Activated CD4-positive, alpha-beta T cell treated with anti-CD3 and anti-CD28 coated beads, Interleukin-2, amount 10 ng/mL, durations not matched to agents 7 days and 5 days (primary cell): ENCODE measurements around the gene COG7. TPM values are rescaled to one million over a fixed set of nuclear protein-coding genes. Genes with fewer than 3 reads are reported as not detected.
"Not testable (repeated sequence)": the region's sequence is repeated elsewhere in the genome, so short reads cannot be mapped to it uniquely, and the experiment has no call there.

ENCODE experiments used
- CTCF ChIA-PET: fragments of 350-600 bp; sonication (Branson Sonifier 250); formaldehyde crosslinking; loops from one replicate; lab custom pipeline; 2021; ENCODE audit warnings: antibody characterized with exemption; lab: Charles Lee
- POLR2A ChIA-PET: fragments of 350-600 bp; sonication (Branson Sonifier 250); formaldehyde crosslinking; loops from one replicate; lab custom pipeline; 2021; ENCODE audit warnings: antibody characterized with exemption; lab: Charles Lee
- DNase-seq: peaks from one replicate; pipeline ENCODE4 v3.0.0-alpha.2; 2020
- H3K27ac Mint-ChIP-seq: one replicate; pipeline ENCODE4 v1.8.0; 2021; ENCODE audit warnings: mild to moderate bottlenecking, moderate library complexity, mixed read lengths
- H3K27me3 Mint-ChIP-seq: one replicate; pipeline ENCODE4 v1.8.0; 2021; ENCODE audit warnings: mixed read lengths
- H3K36me3 Mint-ChIP-seq: one replicate; pipeline ENCODE4 v1.8.0; 2021; ENCODE audit warnings: low read depth, mixed read lengths
- H3K4me1 Mint-ChIP-seq: one replicate; pipeline ENCODE4 v1.8.0; 2021; ENCODE audit warnings: mixed read lengths
- H3K4me3 Mint-ChIP-seq: one replicate; pipeline ENCODE4 v1.8.0; 2021; ENCODE audit warnings: mild to moderate bottlenecking, moderate library complexity, mixed read lengths
- H3K9me3 Mint-ChIP-seq: one replicate; pipeline ENCODE4 v1.8.0; 2021; ENCODE audit warnings: mixed read lengths
- total RNA-seq, 2 experiments: library from RNA; stranded (reverse); gene quantifications; one replicate each; pipeline ENCODE4 v1.2.3, GENCODE V29; 2021

The COG7 gene
- total RNA-seq, 2 experiments from 2014 or later: 17.9 to 20.2 TPM

DNA sequence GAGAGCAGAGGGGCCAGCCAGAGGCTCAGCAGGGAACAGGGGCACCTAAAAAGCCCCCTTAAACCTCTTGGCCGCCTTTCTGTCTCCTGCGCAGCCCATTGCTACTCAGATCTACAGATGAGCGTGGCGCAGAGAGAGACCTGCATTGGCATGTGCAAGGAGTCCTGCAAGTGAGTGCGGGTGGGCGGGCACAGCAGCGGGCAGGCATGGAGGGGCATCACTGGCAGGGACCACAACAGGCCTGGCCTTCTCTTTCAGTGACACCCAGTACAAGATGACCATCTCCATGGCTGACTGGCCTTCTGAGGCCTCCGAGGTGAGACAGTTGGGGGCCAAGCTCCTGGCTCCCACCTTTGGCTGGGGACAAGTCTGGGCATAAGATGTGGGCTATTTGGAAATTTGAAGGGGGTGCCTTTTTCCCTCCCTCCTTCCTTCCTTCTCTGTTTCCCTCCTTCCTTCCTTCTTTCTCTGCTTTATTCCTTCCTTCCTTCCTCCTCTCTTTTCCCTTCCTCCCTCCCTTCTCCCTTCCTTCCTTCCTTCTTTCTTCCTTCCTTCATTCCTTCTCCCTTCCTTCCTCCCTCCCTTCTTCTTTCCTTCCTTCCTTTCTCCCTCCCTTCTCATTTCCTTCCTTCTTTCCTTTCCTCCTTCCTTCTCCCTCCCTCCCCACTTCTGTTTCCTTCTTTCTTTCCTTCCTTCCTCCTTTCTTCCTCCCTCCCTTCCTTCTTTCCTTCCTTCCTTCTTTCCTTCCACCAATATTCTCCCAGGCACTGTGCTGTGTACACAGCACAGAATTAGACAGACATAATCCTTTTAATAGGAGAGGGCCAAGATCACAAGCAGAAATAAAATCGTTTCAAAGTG lies 75.7 kb downstream of the COG7 start:
- Mint-ChIP-seq H3K27ac (no peak overlapping the region), H3K36me3 (no peaks in the 10 kb centered on the region), H3K4me3 (no peak overlapping the region), H3K9me3 (no peaks in the 10 kb centered on the region), H3K4me1 (no peaks in the 10 kb centered on the region), H3K27me3 (no peaks in the 10 kb centered on the region)
- ChIA-PET POLR2A (no interaction called here), CTCF (no interaction called here)
- no peak for DNase-seq

DNA sequence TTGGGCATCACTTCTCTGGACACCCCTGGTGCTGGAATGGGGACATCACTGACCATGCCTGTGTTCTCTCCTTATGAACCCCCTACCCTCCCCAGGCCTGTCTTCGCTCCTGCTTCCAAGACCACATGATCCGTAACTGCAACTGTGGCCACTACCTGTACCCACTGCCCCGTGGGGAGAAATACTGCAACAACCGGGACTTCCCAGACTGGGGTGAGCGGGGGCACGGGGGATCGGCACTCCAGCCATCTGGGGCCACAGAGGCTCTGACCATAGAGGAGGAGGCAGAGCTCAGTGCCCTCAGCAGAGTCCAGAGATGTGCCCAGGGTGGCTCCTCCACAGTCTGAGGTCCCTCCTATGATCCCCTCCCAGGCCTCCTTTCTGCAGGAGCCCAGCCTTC lies 77.3 kb downstream of the COG7 start:
- Mint-ChIP-seq H3K4me1 (no peaks in the 10 kb centered on the region), H3K27me3 (no peaks in the 10 kb centered on the region), H3K36me3 (no peaks in the 10 kb centered on the region), H3K4me3 (no peak overlapping the region), H3K9me3 (no peaks in the 10 kb centered on the region), H3K27ac (no peak overlapping the region)
- POLR2A ChIA-PET: no interaction called here
- CTCF ChIA-PET: no interaction called here
- no peak for DNase-seq

DNA sequence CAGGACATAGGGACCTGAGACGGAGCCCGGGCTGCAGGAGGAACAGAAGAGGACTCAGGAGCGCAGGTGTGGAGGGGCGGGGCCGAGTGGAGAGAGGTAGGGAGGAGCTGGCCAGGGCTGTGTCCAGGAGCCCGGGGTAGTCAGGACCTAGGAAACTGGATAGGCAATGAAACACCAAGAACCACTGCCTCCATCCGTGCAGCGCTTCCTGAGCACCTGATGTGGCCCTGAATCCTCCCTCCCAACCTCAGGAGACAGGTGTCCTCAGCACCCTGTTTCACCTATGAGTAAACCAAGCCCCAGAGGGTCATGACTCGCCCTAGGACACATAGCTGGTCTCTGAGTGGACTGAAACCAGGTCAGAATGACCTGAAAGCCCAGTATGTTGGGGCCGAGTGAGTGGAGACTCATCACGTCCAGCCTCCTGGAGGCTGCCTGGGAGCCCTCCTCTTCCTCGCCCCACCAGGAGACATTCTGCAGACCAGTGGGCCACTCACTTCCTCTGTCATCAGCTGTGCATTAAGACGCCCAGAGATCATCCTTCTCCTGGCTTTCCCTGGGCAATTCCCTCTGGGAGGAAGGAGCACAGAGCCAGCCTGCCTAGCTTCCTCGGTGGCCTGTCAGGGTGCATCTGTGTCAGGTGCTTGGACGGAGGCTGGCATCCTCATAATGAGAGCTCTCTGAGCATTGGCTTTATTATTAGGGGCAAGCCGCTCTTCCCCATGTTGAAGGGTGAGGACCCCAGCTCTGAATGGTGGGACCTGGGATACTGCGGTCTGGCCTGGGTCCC lies 78.1 kb downstream of the COG7 start:
- ChIA-PET CTCF (no interaction called here), POLR2A (no interaction called here)
- Mint-ChIP-seq H3K27me3 (no peaks in the 10 kb centered on the region), H3K27ac (no peak overlapping the region), H3K4me1 (no peaks in the 10 kb centered on the region), H3K9me3 (no peaks in the 10 kb centered on the region), H3K4me3 (no peak overlapping the region), H3K36me3 (no peaks in the 10 kb centered on the region)
- DNase-seq: no peak

DNA sequence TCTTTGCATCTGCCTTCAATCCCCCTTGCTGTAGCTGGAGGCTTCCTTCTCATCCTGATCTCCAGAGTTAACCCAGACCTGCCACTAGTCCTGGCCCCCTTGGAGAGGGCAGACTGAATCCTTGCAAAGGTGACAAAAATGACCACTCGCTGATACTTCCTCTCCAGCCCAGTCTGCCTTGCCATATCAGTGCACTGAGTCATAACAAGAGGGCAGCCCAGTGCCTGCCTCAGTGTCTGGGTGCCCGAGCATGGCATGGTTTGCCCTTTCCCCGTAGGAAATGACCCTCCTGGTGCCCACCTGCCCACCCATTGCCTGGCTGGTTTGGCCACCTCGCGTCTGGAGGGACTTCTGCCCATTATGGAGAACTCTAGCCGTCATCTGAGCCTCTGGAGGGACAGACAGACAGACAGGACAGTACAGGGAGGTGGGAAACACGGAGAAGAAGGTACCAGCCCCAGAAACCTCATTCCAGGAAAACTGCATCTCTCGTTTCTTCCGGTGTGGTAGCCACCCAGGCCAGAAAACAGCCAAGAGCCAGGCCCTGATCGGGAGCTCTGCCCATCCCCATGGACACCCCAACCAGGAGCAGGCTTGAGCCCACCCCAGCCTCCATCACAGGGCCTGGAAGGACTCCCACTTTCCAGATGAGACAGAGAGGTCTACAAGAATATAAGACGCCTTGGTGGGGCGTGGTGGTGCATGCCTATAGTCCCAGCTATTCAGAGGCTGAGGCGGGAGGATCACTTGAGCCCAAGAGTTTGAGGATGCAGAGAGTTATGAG lies 79.4 kb downstream of the COG7 start:
- ChIA-PET POLR2A (no interaction called here), CTCF (interaction anchor here (0.7 kb wide), 1 partner anchor 602 kb away, joined by 4 read pairs; no protein-coding TSS in a partner anchor)
- no peaks in the 10 kb centered on the region for H3K9me3 Mint-ChIP-seq
- H3K4me1 Mint-ChIP-seq: no peaks in the 10 kb centered on the region
- no peak overlapping the region for H3K27ac Mint-ChIP-seq
- H3K27me3 Mint-ChIP-seq: no peaks in the 10 kb centered on the region
- no peak overlapping the region for H3K4me3 Mint-ChIP-seq
- H3K36me3 Mint-ChIP-seq: no peaks in the 10 kb centered on the region
- DNase-seq: no peak

DNA sequence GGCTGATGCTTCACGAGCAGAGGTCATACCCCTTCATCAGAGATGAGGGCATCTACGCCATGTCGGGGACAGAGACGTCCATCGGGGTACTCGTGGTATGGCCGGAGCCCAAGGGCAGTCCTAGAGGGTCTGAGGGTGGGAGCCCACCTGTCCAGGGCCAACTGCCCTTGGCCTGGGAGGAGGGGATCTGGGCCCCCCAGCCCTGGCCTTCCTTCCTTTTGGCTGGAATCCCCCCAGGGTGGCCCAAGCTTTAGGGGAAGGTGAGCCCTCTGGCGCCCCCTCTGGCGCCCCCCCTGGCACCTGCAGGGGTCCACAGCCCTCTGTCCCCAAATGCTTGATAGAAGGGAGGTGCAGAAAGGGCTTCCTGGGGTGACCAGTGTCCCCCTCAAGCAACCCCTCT lies 81.6 kb downstream of the COG7 start:
- H3K4me1 Mint-ChIP-seq: no peaks in the 10 kb centered on the region
- no peak overlapping the region for H3K4me3 Mint-ChIP-seq
- no peak overlapping the region for H3K27ac Mint-ChIP-seq
- POLR2A ChIA-PET: no interaction called here
- no peak for DNase-seq
- H3K27me3 Mint-ChIP-seq: no peaks in the 10 kb centered on the region
- CTCF ChIA-PET: no interaction called here
- H3K9me3 Mint-ChIP-seq: no peaks in the 10 kb centered on the region
- no peaks in the 10 kb centered on the region for H3K36me3 Mint-ChIP-seq

DNA sequence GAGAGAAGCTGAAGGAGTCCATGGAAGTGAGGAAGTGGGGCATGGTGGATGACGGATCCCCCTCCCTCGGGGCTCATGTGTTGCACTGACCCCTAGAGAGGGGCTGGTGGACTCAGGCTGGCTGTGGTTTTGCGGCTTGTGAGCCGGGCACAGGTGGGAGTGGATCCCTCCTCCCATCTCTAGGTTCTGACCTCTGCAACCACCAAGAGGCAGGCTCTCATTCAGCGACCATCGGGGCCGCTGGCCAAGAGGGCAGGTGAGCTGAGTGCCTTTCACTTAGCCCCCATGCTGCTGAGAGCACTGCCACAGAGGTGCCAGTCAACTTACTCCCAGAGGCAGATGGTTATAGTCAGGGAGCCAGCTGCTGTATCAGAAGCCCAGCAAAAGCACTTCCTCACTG lies 83.6 kb downstream of the COG7 start:
- H3K9me3 Mint-ChIP-seq: no peaks in the 10 kb centered on the region
- no peak overlapping the region for H3K4me3 Mint-ChIP-seq
- no peaks in the 10 kb centered on the region for H3K27me3 Mint-ChIP-seq
- POLR2A ChIA-PET: no interaction called here
- H3K27ac Mint-ChIP-seq: no peak overlapping the region
- H3K36me3 Mint-ChIP-seq: no peaks in the 10 kb centered on the region
- H3K4me1 Mint-ChIP-seq: peaks cover 8% of the 10 kb centered on the region
- DNase-seq: no peak
- CTCF ChIA-PET: no interaction called here

DNA sequence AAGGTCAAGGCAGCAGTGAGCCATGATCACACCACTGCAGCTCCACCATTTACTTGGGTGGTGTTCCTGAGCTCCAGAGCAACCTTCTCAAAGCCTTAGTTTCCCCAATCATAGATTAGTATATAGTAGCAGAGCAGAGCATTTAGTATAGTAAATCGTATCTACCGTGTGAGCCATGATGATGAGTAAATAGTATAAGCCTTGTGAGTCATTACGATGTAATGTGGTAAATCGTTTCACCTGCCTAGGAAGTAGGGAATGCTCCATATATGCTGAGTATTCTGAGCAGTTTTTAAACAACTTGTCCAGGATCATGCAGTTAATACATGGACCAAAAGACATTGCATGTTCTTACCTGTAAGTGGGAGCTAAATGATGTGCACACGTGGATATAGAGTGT lies 84.5 kb downstream of the COG7 start:
- Mint-ChIP-seq H3K27ac (no peak overlapping the region), H3K4me3 (no peak overlapping the region), H3K27me3 (no peaks in the 10 kb centered on the region), H3K36me3 (no peaks in the 10 kb centered on the region), H3K4me1 (peaks cover 8% of the 10 kb centered on the region), H3K9me3 (no peaks in the 10 kb centered on the region)
- CTCF ChIA-PET: interaction anchor here (0.6 to 0.7 kb wide), 3 partner anchors 12 to 703 kb away, joined by 3 to 5 read pairs (median 3); no protein-coding TSS in a partner anchor
- no peak for DNase-seq
- POLR2A ChIA-PET: no interaction called here

DNA sequence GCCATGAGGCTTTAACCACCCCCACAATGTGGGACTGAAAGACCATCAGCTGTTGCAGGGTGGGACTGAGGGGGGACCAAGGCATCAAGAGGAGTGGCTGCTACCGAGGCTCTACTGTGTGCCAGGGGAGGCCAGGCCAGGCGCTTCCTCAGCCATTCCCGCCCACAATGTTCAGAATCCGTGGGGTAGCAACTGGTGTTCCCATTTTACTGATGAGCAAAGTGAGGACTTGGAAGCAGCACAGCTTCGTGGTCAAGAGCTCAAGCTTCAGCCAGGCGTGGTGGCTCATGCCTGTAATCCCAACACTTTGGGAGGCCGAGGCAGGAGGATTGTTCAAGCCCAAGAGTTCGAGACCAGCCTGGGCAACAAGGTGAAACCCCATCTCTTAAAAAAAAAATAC lies 85.0 kb downstream of the COG7 start:
- ChIA-PET CTCF (interaction anchor here (0.6 to 0.7 kb wide), 3 partner anchors 13 to 704 kb away, joined by 3 to 5 read pairs (median 3); no protein-coding TSS in a partner anchor), POLR2A (no interaction called here)

DNA sequence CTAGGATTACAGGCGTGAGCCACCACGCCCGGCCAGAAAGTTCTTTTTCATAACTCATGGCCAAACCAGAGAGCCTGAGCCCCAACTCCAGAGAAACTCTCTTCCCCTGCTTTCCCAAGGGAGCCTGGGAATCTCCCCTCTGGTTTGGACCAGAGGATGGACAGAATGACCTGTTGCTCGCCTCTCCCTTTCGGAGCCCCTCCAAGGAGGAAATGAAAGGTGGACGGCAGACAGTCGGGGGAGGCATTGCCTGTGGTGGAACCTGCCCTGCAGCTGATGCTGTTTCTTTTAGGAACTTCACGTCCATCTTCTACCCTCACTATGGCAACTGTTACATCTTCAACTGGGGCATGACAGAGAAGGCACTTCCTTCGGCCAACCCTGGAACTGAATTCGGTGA lies 85.4 kb downstream of the COG7 start:
- ChIA-PET CTCF (no interaction called here), POLR2A (no interaction called here)
- Mint-ChIP-seq H3K4me3 (no peak overlapping the region), H3K4me1 (peaks cover 8% of the 10 kb centered on the region), H3K36me3 (no peaks in the 10 kb centered on the region), H3K27ac (no peak overlapping the region), H3K9me3 (no peaks in the 10 kb centered on the region), H3K27me3 (no peaks in the 10 kb centered on the region)
- DNase-seq: no peak

More for the DNA sequence above, 85.0 kb downstream of the COG7 start:
- Mint-ChIP-seq H3K4me3 (no peak overlapping the region), H3K9me3 (no peaks in the 10 kb centered on the region), H3K27ac (no peak overlapping the region), H3K36me3 (no peaks in the 10 kb centered on the region), H3K27me3 (no peaks in the 10 kb centered on the region), H3K4me1 (peaks cover 8% of the 10 kb centered on the region)
- no peak for DNase-seq

DNA sequence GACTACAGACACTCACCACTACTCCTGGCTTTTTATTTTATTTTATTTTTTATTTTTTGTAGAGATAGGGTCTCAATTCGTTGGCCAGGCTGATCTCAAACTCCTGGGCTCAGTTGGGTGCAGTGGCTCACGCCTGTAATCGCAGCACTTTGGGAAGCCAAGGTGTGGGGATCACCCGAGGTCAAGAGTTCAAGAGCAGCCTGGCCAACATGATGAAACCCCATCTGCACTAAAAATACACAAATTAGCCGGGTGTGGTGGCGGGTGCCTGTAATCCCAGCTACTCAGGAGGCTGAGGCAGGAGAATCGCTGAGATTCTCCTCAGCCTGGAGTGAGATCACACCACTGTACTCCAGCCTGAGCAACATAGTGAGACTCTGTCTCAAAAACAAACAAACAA lies 86.6 kb downstream of the COG7 start:
- H3K9me3 Mint-ChIP-seq, H3K36me3 Mint-ChIP-seq, H3K27me3 Mint-ChIP-seq, H3K4me3 Mint-ChIP-seq, H3K4me1 Mint-ChIP-seq, POLR2A ChIA-PET, H3K27ac Mint-ChIP-seq, DNase-seq: not testable (repeated sequence)
- CTCF ChIA-PET: interaction anchor here (0.6 kb wide), 1 partner anchor 1782 kb away, joined by 3 read pairs; no protein-coding TSS in a partner anchor

DNA sequence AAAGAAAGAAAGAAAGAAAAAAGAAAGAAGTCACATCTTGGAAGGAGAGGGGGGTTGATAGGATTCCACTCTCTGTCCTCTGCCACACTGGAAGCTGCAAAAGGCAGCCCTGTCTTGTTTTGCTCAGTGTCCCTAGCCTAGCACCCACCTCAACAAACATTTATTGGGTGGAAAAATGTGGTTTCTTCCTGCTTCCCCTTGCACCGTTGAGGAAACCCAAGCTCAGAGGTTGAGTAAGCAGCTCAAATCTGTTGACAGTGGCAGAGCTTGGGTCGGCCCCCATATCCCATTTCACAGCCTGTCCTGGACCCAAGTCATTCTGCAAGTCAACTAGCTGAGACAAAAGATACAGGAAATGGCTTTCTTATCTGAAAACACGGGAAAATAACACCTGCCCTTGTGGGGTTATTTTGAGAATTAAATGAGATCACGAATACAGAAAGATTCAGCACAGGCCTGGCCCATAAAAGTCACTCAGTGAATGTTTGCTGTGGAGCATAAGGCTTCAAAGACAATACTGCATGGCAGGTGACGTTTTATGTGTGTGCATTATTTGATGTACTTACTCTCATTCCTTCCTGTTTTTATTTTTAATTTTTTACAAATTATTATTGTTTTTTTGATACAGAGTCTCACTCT lies 87.3 kb downstream of the COG7 start:
- H3K27me3 Mint-ChIP-seq: no peaks in the 10 kb centered on the region
- no peaks in the 10 kb centered on the region for H3K36me3 Mint-ChIP-seq
- peaks cover 8% of the 10 kb centered on the region for H3K4me1 Mint-ChIP-seq
- no peak overlapping the region for H3K4me3 Mint-ChIP-seq
- CTCF ChIA-PET: interaction anchor here (0.6 kb wide), 1 partner anchor 516 kb away, joined by 3 read pairs; no protein-coding TSS in a partner anchor
- DNase-seq: no peak
- no peak overlapping the region for H3K27ac Mint-ChIP-seq
- POLR2A ChIA-PET: no interaction called here
- H3K9me3 Mint-ChIP-seq: no peaks in the 10 kb centered on the region
